SK-N-SH (cell line): Measurements from ENCODE around the gene MFAP2. TPM values are rescaled to one million over a fixed set of nuclear protein-coding genes. Genes with fewer than 3 reads are reported as not detected.

ENCODE experiments used
- CTCF ChIA-PET: fragments of 300-600, 350-600 bp; formaldehyde crosslinking; extraction: SDS; loops from one replicate; lab custom pipeline; 2021; lab: Yijun Ruan, JAX
- POLR2A ChIA-PET: fragments of 350-600 bp; sonication (Branson Sonifier 250); formaldehyde crosslinking; extraction: SDS; loops from one replicate; lab custom pipeline; 2020; ENCODE audit warnings: antibody characterized with exemption, inconsistent platforms; lab: Yijun Ruan, JAX
- DNase-seq: peaks from one replicate; pipeline ENCODE4 v3.0.0; 2012
- H2AFZ ChIP-seq: fragments of 200-600 bp; sonication (generic); 2 replicates; pipeline ENCODE4 v1.8.1; 2016; ENCODE audit warnings: antibody characterized with exemption, mild to moderate bottlenecking, low read depth
- H3F3A ChIP-seq: fragments of 200-600 bp; sonication (generic); replicated peaks from 2 replicates; pipeline ENCODE3; 2016; ENCODE audit warnings: antibody characterized with exemption, mild to moderate bottlenecking; ENCODE audit not compliant: insufficient read depth
- H3K27ac ChIP-seq, 2 experiments: fragments of 200-500 bp in 1 of 2; fragments of 200-600 bp in 1 of 2; sonication (Bioruptor generic) in 1 of 2; sonication (generic), shearing (Covaris generic) in 1 of 2; 2 replicates each; pipeline versions ENCODE4 v1.5.1 to v1.6.1; 2014 to 2016; ENCODE audit warnings: low read depth in 2 of 2, inconsistent platforms in 1 of 2, low read length in 1 of 2, mild to moderate bottlenecking in 1 of 2, mixed read lengths in 1 of 2
- H3K27me3 ChIP-seq: fragments of 200-600 bp; sonication (generic), shearing (Covaris generic); 2 replicates; pipeline ENCODE4 v1.6.1; 2016; ENCODE audit warnings: mixed run types; ENCODE audit not compliant: insufficient read depth
- H3K36me3 ChIP-seq, 2 experiments: fragments of 200-500 bp in 1 of 2; fragments of 200-600 bp in 1 of 2; sonication (Bioruptor generic) in 1 of 2; sonication (generic) in 1 of 2; replicated peaks in 1 of 2; 2 replicates each; pipeline versions ENCODE3 to v1.5.1; 2014 to 2016; ENCODE audit warnings: low read length in 1 of 2, mild to moderate bottlenecking in 1 of 2; ENCODE audit not compliant: insufficient read depth in 2 of 2, control insufficient read depth in 1 of 2
- H3K4me1 ChIP-seq, 2 experiments: fragments of 200-500 bp in 1 of 2; fragments of 200-600 bp in 1 of 2; sonication (Bioruptor generic) in 1 of 2; sonication (generic), shearing (Covaris generic) in 1 of 2; 2 replicates each; pipeline versions ENCODE4 v1.5.1 to v1.6.1; 2014 to 2016; ENCODE audit warnings: low read depth in 1 of 2, low read length in 1 of 2, mixed run types in 1 of 2; ENCODE audit not compliant: insufficient read depth in 2 of 2, control insufficient read depth in 1 of 2
- H3K4me2 ChIP-seq: fragments of 200-600 bp; sonication (generic), shearing (Covaris generic); 2 replicates; pipeline ENCODE4 v1.6.1; 2017; ENCODE audit warnings: mixed run types
- H3K4me3 ChIP-seq, 2 experiments: fragments of 200-500 bp in 1 of 2; fragments of 200-600 bp in 1 of 2; sonication (Bioruptor generic) in 1 of 2; sonication (generic), shearing (Covaris generic) in 1 of 2; 2 replicates each; pipeline versions ENCODE4 v1.5.1 to v1.8.1; 2014 to 2016; ENCODE audit warnings: low read depth in 2 of 2, inconsistent platforms in 1 of 2, low read length in 1 of 2, mild to moderate bottlenecking in 1 of 2, mixed read lengths in 1 of 2, moderate library complexity in 1 of 2
- H3K79me2 ChIP-seq: fragments of 200-600 bp; sonication (generic); 2 replicates; pipeline ENCODE4 v1.8.1; 2017; ENCODE audit warnings: mild to moderate bottlenecking; ENCODE audit not compliant: insufficient read depth
- H3K9ac ChIP-seq: fragments of 200-600 bp; sonication (generic); 2 replicates; pipeline ENCODE4 v1.6.1; 2017; ENCODE audit warnings: mixed run types
- H3K9me2 ChIP-seq: fragments of 200-600 bp; sonication (generic); 2 replicates; pipeline ENCODE4 v1.6.1; 2017; ENCODE audit warnings: mixed run types
- H3K9me3 ChIP-seq: fragments of 200-600 bp; sonication (generic); 2 replicates; pipeline ENCODE4 v1.6.1; 2017; ENCODE audit warnings: mixed run types, mild to moderate bottlenecking, moderate library complexity
- H4K20me1 ChIP-seq: fragments of 200-600 bp; sonication (generic); 2 replicates; pipeline ENCODE4 v1.6.1; 2017; ENCODE audit warnings: mild to moderate bottlenecking, mixed run types; ENCODE audit not compliant: insufficient read depth
- CTCF ChIP-seq: fragments of 200-600 bp; sonication (generic); IDR thresholded peaks from 2 replicates; pipeline ENCODE4 v1.6.1; 2017; ENCODE audit warnings: antibody characterized with exemption, mild to moderate bottlenecking, moderate library complexity
- EZH2phosphoT487 ChIP-seq: fragments of 200-600 bp; sonication (generic); IDR thresholded peaks from 2 replicates; pipeline ENCODE4 v1.6.1; 2017; ENCODE audit warnings: low read depth, mixed run types, mild to moderate bottlenecking, antibody characterized with exemption, moderate library complexity, borderline replicate concordance
- GATA2 ChIP-seq: sonication (generic); formaldehyde crosslinking; IDR thresholded peaks from 2 replicates; pipeline ENCODE4 v1.5.0; 2020; ENCODE audit warnings: mild to moderate bottlenecking, missing genetic modification reagents
- IRF3 ChIP-seq: fragments of 150-350 bp; IDR thresholded peaks from 2 replicates; pipeline ENCODE4 v1.6.1; 2016; ENCODE audit warnings: mild to moderate bottlenecking, low read depth, low read length
- MAX ChIP-seq: IDR thresholded peaks from 2 replicates; pipeline ENCODE4 v1.4.0; 2012; ENCODE audit warnings: low read depth
- MEF2A ChIP-seq: IDR thresholded peaks from 2 replicates; pipeline ENCODE4 v1.4.0; 2012; ENCODE audit warnings: low read depth, borderline replicate concordance
- MXI1 ChIP-seq: IDR thresholded peaks from 2 replicates; pipeline ENCODE4 v1.6.1; 2012; ENCODE audit warnings: mild to moderate bottlenecking, low read depth, low read length, improper control_type of control experiment
- NFIC ChIP-seq: IDR thresholded peaks from 2 replicates; pipeline ENCODE4 v1.4.0; 2012; ENCODE audit warnings: borderline replicate concordance
- POLR2AphosphoS5 ChIP-seq: IDR thresholded peaks from 2 replicates; pipeline ENCODE4 v1.6.1; 2012; ENCODE audit warnings: low read depth, low read length
- RCOR1 ChIP-seq: fragments of 150-350 bp; IDR thresholded peaks from 2 replicates; pipeline ENCODE4 v1.6.1; 2017; ENCODE audit warnings: antibody characterized with exemption, low read length
- SMC3 ChIP-seq: IDR thresholded peaks from 2 replicates; pipeline ENCODE4 v1.6.1; 2012; ENCODE audit warnings: low read depth, low read length, improper control_type of control experiment
- TAF1 ChIP-seq: IDR thresholded peaks from 2 replicates; pipeline ENCODE4 v1.6.1; 2012; ENCODE audit warnings: low read depth, mild to moderate bottlenecking, low read length, moderate library complexity, borderline replicate concordance
- TCF12 ChIP-seq: IDR thresholded peaks from 2 replicates; pipeline ENCODE4 v1.4.0; 2012
- TEAD4 ChIP-seq: IDR thresholded peaks from 2 replicates; pipeline ENCODE4 v1.4.0; 2012; ENCODE audit warnings: mild to moderate bottlenecking, borderline replicate concordance; ENCODE audit not compliant: insufficient read depth
- USF1 ChIP-seq: IDR thresholded peaks from 2 replicates; pipeline ENCODE4 v1.4.0; 2012; ENCODE audit warnings: low read depth, borderline replicate concordance
- ZBTB33 ChIP-seq: IDR thresholded peaks from 2 replicates; pipeline ENCODE4 v1.4.0; 2012; ENCODE audit warnings: low read depth, borderline replicate concordance
- WGBS: methylation state at CpG from one replicate; pipeline ENCODE4 v1.1.6; 2017; ENCODE audit warnings: low lambda C conversion rate; 5-methylcytosine and 5-hydroxymethylcytosine counted together
- polyA plus RNA-seq, 3 experiments: library from polyadenylated mRNA; depleted of rRNA; stranded (reverse); fragments of >200 nt; gene quantifications; 2 replicates each; pipeline ENCODE4 v1.2.3, GENCODE V29; 2012

The MFAP2 gene
- polyA plus RNA-seq, 1 of the 3 experiments (the other 2 are of a cell fraction) = 189 TPM

GRCh38 chr1:16961297-16962133 is 18.9 kb downstream of the MFAP2 start:
- Histone ChIP-seq H3K27me3 (no peaks in the 10 kb centered on the region), H3K9me2 (no peaks in the 10 kb centered on the region), H3K4me1 (peaks cover 0 to 9% of the 10 kb centered on the region in 2 experiments; a peak in 1 of 4 replicates), H3K4me3 (peak overlapping the region; percentile 46 to 54), H3K79me2 (peaks cover 6% of the 10 kb centered on the region; the same call in 1 of the 2 replicates), H3F3A (peaks cover 17% of the 10 kb centered on the region), H3K27ac (no peak overlapping the region), H3K36me3 (peaks cover 0 to 6% of the 10 kb centered on the region in 2 experiments), H3K9ac (peak overlapping the region; percentile 36; the same call in 1 of the 2 replicates), H3K9me3 (no peaks in the 10 kb centered on the region), H4K20me1 (no peaks in the 10 kb centered on the region), H3K4me2 (peak overlapping the region; percentile 76), H2AFZ (peak overlapping the region; percentile 46; the same call in 1 of the 2 replicates)
- no peak for TF ChIP-seq POLR2AphosphoS5
- ChIA-PET CTCF (interaction anchor here (0.5 to 20.3 kb wide), 18 partner anchors 8 to 646 kb away, joined by 3 to 408 read pairs (median 6); partner anchors contain the start of genes MFAP2 and SDHB), POLR2A (interaction anchor here (0.6 to 2.3 kb wide), 5 partner anchors 17 to 58 kb away, joined by 3 to 13 read pairs (median 4); partner anchors contain the start of gene MFAP2)
- WGBS = 93% methylated on average over 14 of the region's 14 CpGs
- no peak for DNase-seq

GRCh38 chr1:16960560-16961296 is 19.7 kb downstream of the MFAP2 start:
- Histone ChIP-seq H3K4me1 (peaks cover 0 to 3% of the 10 kb centered on the region in 2 experiments; a peak in 1 of 4 replicates), H3F3A (peaks cover 19% of the 10 kb centered on the region), H3K79me2 (peaks cover 6% of the 10 kb centered on the region; the same call in 1 of the 2 replicates), H3K4me3 (peak overlapping the region; percentile 46 to 54), H3K27me3 (no peaks in the 10 kb centered on the region), H3K9me2 (no peaks in the 10 kb centered on the region), H4K20me1 (no peaks in the 10 kb centered on the region), H3K36me3 (peaks cover 0 to 4% of the 10 kb centered on the region in 2 experiments), H3K9me3 (no peaks in the 10 kb centered on the region), H2AFZ (peak overlapping the region; percentile 68; the same call in 1 of the 2 replicates), H3K4me2 (peak overlapping the region; percentile 76), H3K9ac (peak overlapping the region; percentile 36; the same call in 1 of the 2 replicates), H3K27ac (peak overlapping the region in 1 of 2 experiments; percentile 41; a peak in 1 of 4 replicates)
- 31% methylated on average over 12 of the region's 57 CpGs for WGBS
- POLR2A ChIA-PET = interaction anchor here (0.6 to 2.3 kb wide), 7 partner anchors 15 to 57 kb away, joined by 3 to 13 read pairs (median 4); partner anchors contain the start of gene MFAP2
- peak; percentile 87 for DNase-seq
- CTCF ChIA-PET = interaction anchor here (0.5 to 20.3 kb wide), 23 partner anchors 9 to 647 kb away, joined by 3 to 408 read pairs (median 5); partner anchors contain the start of genes CROCC, MFAP2 and SDHB
- TF ChIP-seq TAF1 (0 out of 2 replicates have a peak, but pooled peaks have one; percentile 17), MAX (peak; percentile 85), USF1 (no peak; the same call in 1 of the 2 replicates), SMC3 (peak; percentile 43; the same call in 1 of the 2 replicates), GATA2 (no peak), RCOR1 (no peak), NFIC (peak; percentile 60), TEAD4 (no peak), CTCF (peak; percentile 67), TCF12 (no peak), ZBTB33 (no peak), MEF2A (no peak), EZH2phosphoT487 (no peak), MXI1 (peak; percentile 88; the same call in 1 of the 2 replicates), IRF3 (no peak)
